Esophagus squamous epithelium (tissue), 4 donors: ENCODE results near the gene WHRN.

Experiments
- POLR2A ChIP-seq, 4 donors: fragments of 450-650 bp; IDR thresholded peaks; one replicate each; pipeline ENCODE4 v1.6.1; 2017; ENCODE audit warnings: antibody characterized with exemption in 4 of 4, mild to moderate bottlenecking in 4 of 4, moderate library complexity in 3 of 4
- TF ChIP-seq, protein P1 (sequence below), 6 experiments: fragments of 450-650 bp in 4 of 6; fragments of 200-600 bp in 2 of 6; sonication (generic) in 2 of 6; IDR thresholded peaks; one replicate each; pipeline ENCODE4 v1.5.1; 2016 to 2019; ENCODE audit warnings: antibody characterized with exemption in 6 of 6, mild to moderate bottlenecking in 4 of 6, moderate library complexity in 4 of 6

DNA sequence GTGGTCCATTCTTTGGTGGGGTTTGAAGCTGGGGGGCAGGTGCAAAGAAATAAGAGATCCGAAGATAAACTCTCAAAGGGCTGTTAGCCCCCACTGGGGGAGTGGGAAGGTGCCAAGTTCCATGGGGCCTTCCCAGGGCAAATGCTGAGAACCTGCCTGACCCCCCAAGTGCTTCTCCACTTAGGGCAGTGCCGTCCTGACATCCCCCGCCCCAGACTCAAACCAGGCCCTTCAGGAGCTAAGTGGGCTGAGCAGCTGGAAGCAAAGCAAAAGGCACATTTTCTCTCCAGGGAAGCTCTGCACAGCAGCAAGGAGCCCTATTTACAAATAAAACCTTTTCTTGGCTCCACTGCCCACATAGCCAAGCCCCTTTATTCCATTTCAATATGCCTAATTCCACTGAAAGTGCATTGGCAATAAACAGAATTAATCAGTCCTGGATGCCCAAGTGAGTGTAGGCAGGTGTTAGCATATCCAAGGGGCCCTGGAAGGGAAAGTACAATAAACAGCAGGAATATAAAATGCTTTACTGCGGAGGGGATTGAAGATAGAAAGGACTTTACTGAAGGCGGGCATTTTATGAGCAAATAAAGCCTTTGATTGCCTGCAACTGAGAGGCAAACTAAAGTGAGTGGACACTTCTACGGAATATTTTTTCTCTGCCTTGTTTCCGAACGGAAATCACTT is 44.6 kb downstream of the WHRN start:
- TF ChIP-seq, protein P1, sequence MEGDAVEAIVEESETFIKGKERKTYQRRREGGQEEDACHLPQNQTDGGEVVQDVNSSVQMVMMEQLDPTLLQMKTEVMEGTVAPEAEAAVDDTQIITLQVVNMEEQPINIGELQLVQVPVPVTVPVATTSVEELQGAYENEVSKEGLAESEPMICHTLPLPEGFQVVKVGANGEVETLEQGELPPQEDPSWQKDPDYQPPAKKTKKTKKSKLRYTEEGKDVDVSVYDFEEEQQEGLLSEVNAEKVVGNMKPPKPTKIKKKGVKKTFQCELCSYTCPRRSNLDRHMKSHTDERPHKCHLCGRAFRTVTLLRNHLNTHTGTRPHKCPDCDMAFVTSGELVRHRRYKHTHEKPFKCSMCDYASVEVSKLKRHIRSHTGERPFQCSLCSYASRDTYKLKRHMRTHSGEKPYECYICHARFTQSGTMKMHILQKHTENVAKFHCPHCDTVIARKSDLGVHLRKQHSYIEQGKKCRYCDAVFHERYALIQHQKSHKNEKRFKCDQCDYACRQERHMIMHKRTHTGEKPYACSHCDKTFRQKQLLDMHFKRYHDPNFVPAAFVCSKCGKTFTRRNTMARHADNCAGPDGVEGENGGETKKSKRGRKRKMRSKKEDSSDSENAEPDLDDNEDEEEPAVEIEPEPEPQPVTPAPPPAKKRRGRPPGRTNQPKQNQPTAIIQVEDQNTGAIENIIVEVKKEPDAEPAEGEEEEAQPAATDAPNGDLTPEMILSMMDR (IDR thresholded peaks at IDR 0.05) = no peak
- no peak for TF ChIP-seq POLR2A (IDR thresholded peaks at IDR 0.05)
